HFFc6 (cell line): ENCODE measurements around the gene ACTN1. TPM values are rescaled to one million over a fixed set of nuclear protein-coding genes. Genes with fewer than 3 reads are reported as not detected.

Source experiments
- DNase-seq: peaks from one replicate; pipeline ENCODE4 v3.0.0-alpha.2; 2018
- H3K27ac Mint-ChIP-seq: 2 replicates; pipeline ENCODE4 v1.8.0; 2020; ENCODE audit warnings: mild to moderate bottlenecking, mixed read lengths
- H3K27me3 Mint-ChIP-seq: 2 replicates; pipeline ENCODE4 v1.8.0; 2021; ENCODE audit warnings: mild to moderate bottlenecking, moderate library complexity, mixed read lengths; ENCODE audit not compliant: insufficient read depth
- H3K36me3 Mint-ChIP-seq: 2 replicates; pipeline ENCODE4 v1.8.0; 2021; ENCODE audit warnings: low read depth, mixed read lengths
- H3K4me1 Mint-ChIP-seq: 2 replicates; pipeline ENCODE4 v1.8.0; 2020; ENCODE audit warnings: low read depth, mixed read lengths
- H3K4me3 Mint-ChIP-seq: 2 replicates; pipeline ENCODE4 v1.8.0; 2020; ENCODE audit warnings: mild to moderate bottlenecking, moderate library complexity, mixed read lengths
- H3K9me3 Mint-ChIP-seq: 2 replicates; pipeline ENCODE4 v1.8.0; 2020; ENCODE audit warnings: mild to moderate bottlenecking, mixed read lengths
- CTCF ChIP-seq: fragments of 200-600 bp; sonication (generic); IDR thresholded peaks from 2 replicates; pipeline ENCODE4 v1.5.0; 2021; ENCODE audit warnings: antibody characterized with exemption, mild to moderate bottlenecking
- total RNA-seq, 6 experiments: library from RNA; stranded (reverse); fragmentation: NEBNext Ultra II Directional; extraction: Animal tissue kit (Norgen Biotek cat#: 25700); gene quantifications; 2 replicates in 1 of 6; 3 replicates in 5 of 6; pipeline ENCODE4 v1.2.3, GENCODE V29; 2021

The ACTN1 gene
- total RNA-seq, 6 experiments from 2014 or later, result 749 to 847 (median 825) TPM

GRCh38 chr14:68932686-68933085, 46.4 kb downstream of the ACTN1 start:
- Mint-ChIP-seq H3K9me3 (no peaks in the 10 kb centered on the region), H3K27ac (peak overlapping the region; percentile 41), H3K27me3 (peaks cover 4% of the 10 kb centered on the region), H3K36me3 (peaks cover 45% of the 10 kb centered on the region), H3K4me1 (peaks cover 85% of the 10 kb centered on the region), H3K4me3 (0 out of 2 replicates have a peak overlapping the region, but pooled peaks have one; percentile 1)
- no peak for TF ChIP-seq CTCF
- no peak for DNase-seq

- Mint-ChIP-seq H3K4me3 (peak overlapping the region; percentile 31; the same call in 1 of the 2 replicates), H3K27ac (peak overlapping the region; percentile 77), H3K4me1 (peaks cover 84% of the 10 kb centered on the region), H3K36me3 (peaks cover 45% of the 10 kb centered on the region), H3K9me3 (no peaks in the 10 kb centered on the region), H3K27me3 (peaks cover 4% of the 10 kb centered on the region)
- DNase-seq, result no peak
- no peak for TF ChIP-seq CTCF
Measured at GRCh38 chr14:68932231-68932630, 46.9 kb downstream of the ACTN1 start.

GRCh38 chr14:68931474-68932051, 47.5 kb downstream of the ACTN1 start:
- Mint-ChIP-seq H3K27ac (peak overlapping the region; percentile 77), H3K4me1 (peaks cover 84% of the 10 kb centered on the region), H3K36me3 (peaks cover 45% of the 10 kb centered on the region), H3K9me3 (peaks cover 4% of the 10 kb centered on the region), H3K27me3 (peaks cover 4% of the 10 kb centered on the region), H3K4me3 (peak overlapping the region; percentile 25)
- TF ChIP-seq CTCF, result no peak
- DNase-seq, result no peak

- H3K27me3 Mint-ChIP-seq, result peaks cover 4% of the 10 kb centered on the region
- peak overlapping the region; percentile 13; the same call in 1 of the 2 replicates for H3K4me3 Mint-ChIP-seq
- H3K36me3 Mint-ChIP-seq, result peaks cover 45% of the 10 kb centered on the region
- H3K27ac Mint-ChIP-seq, result peak overlapping the region; percentile 76
- peaks cover 4% of the 10 kb centered on the region for H3K9me3 Mint-ChIP-seq
- H3K4me1 Mint-ChIP-seq, result peaks cover 84% of the 10 kb centered on the region
- no peak for DNase-seq
- no peak for TF ChIP-seq CTCF
Measured at GRCh38 chr14:68931063-68931462, 48.0 kb downstream of the ACTN1 start.

- Mint-ChIP-seq H3K9me3 (peaks cover 9% of the 10 kb centered on the region), H3K4me1 (peaks cover 82% of the 10 kb centered on the region), H3K27me3 (peaks cover 6% of the 10 kb centered on the region), H3K27ac (peak overlapping the region; percentile 42; the same call in 1 of the 2 replicates), H3K4me3 (no peak overlapping the region), H3K36me3 (peaks cover 52% of the 10 kb centered on the region)
- TF ChIP-seq CTCF, result no peak
- DNase-seq, result no peak
Measured at GRCh38 chr14:68929623-68930307, 49.3 kb downstream of the ACTN1 start.
